HG02938 (cell line): ENCODE measurements around the gene PTPN20.
A peak's percentile ranks its signal among the peaks of the same experiment; 100 is the strongest.
"Not testable (repeated sequence)": the region's sequence is repeated elsewhere in the genome, so short reads cannot be mapped to it uniquely, and the experiment has no call there.

Experiments used
- ATAC-seq: cut with Tn5 transposase; IDR thresholded peaks from one replicate; pipeline ENCODE4 v1.9.1; 2021; ENCODE audit warnings: mild to moderate bottlenecking, moderate library complexity; ENCODE audit not compliant: unreplicated experiment

PTPN20 gene

DNA sequence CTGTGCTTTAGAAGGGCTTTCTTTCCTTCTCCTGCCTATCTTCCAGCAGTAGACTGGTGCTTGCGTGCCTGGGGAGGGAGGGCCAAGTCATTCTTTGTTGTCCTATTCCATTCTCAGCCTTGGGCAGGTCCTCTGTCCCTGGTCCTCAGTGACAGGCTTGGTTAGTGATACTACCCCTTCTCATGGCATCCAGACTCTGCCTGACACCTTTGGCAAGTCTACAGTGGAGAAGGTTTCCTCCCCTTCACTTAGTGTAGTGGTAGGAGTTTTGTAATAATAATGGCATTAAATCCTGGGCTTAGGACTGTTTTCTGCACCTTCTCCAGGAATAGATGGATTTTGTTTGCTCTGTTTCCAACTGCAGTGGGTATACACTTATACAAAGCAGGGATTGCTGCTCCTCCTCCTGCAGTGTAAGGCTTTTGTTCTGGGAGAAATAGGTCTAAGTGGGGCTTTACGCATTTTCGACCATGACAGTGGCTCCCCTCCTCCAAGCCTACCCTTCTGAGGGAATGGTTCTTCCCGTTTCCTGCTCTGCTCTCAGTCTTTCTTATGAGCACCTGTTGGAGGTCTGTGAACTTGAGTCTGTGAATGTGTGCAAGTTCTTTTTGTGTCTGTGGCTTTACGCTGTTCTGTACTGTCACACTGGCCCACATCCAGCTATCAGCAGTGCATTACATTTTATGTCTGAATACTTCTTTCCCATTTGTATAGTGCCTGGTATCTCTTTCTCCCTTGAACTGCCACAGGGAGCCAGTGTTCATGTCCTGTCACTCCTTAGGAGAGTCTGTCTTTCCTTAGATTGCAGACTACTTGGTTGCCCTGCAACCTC, 37.7 kb downstream of the PTPN20 start:
- not testable (repeated sequence) for ATAC-seq

DNA sequence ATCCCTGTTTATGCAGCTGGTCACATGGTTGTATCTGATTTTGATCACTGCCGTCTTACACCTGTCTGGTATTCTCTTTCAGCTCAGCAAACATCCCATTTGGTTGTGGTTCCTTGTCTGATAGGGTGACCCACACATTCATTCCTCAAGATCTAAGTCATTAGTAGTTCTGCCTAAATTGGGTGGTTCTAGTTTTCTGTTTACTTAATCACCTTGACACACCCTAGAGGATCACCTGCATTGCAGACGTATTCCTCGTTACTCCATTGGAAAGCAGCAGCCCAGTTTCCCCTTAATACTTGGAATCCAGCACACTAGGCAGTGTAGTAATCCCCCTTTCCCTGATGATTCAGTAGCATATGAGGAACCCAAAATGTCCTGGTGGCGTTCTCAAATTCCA, 41.3 kb downstream of the PTPN20 start:
- ATAC-seq = not testable (repeated sequence)

DNA sequence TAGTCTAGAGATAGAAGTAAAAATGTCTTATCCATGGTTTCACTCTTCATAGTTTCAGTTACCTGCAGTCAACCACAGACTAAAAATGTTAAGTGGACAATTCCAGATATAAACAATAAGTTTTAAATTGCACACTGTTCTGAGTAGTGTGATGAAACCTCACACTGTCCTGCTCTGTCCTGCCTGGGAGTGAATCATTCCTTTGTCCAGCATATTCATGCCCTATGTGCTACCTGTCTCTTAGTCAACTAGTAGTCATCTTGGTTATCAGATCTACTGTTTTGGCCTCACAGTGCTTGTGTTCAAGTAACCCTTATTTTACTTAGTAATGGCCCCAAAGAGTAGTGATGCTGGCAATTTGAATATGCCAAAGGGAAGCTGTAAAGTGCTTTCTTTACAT, 49.5 kb downstream of the PTPN20 start:
- not testable (repeated sequence) for ATAC-seq

DNA sequence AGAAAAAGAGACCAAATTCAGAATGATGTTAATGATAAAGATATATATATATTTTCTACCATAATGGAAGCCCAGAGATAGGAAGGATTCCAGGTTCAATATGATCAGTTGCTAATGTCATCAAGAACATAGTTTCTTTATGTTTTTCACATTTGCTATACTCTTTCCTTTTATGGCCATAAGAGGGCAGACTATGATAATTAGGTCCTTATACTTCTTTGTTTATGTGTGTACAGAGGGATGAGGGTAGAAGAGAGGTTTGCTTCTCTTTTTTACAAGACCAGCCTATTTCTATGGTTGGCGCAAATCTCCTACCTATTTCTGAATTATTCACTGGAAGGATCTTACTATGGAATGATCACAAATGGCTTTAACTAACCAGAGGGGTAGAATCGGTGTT, 52.1 kb downstream of the PTPN20 start:
- ATAC-seq = not testable (repeated sequence)

DNA sequence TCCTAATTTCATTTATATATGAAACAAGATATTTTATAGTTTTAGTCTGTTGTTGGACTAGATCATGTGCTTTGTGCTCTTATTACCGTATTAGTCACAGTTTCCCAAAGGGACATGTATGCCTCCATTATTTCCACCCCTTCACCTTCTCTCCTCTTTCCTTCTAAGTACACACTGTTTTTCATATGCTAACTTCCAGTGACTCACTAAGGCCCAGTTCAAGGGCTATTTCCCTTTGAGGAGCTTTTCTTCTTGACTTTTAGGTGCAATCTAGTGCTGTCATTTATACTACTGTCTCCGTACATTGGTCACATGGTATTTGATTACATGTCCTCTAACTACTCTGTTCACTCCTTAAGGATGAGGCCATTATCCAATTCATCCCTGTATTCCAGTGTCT, 55.8 kb downstream of the PTPN20 start:
- not testable (repeated sequence) for ATAC-seq

DNA sequence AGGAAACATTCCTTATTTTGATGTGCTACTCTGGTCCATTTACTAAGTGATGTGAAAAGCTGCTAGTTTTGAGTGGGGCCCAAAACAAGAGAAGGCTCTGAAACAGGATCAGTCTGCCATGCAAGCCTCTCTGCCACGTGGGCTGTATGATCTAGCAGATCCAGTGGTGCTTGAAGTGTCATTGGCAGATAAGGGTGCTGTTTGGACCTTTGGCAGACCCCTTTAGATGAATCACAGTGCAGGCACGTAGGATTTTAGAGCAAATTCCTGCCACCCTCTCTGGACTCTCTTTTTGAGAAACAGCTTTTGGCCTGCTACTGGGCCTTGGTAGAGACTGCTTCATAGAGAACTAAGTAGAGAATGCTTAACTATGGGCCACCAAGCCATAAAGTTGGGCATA, 69.0 kb downstream of the PTPN20 start:
- ATAC-seq = not testable (repeated sequence)

DNA sequence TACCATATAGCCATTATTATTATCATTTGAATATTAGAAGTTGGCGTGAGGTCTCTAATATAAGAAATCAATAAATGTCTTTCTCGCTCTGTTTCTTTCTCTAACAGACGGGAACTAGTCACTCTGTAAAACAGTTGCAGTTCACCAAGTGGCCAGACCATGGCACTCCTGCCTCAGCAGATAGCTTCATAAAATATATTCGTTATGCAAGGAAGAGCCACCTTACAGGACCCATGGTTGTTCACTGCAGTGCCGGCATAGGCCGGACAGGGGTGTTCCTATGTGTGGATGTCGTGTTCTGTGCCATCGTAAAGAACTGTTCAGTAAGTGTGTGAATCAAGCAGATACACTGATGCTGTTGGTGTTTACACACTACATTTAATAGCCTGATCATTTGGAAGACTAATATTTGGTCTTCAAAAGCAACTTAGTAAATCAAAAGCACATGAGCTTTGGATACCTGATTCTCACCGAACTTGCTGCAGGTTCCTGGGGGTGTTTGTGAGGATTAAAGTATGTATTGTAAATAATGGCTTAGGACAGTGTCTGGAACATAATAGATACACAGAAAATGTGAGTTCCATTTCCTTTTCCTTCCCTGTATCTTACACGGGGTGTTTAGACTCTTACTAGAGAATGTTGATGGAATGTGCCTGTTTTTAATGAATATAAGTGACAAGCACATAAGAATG, 76.2 kb downstream of the PTPN20 start:
- peak; percentile 92 for ATAC-seq

DNA sequence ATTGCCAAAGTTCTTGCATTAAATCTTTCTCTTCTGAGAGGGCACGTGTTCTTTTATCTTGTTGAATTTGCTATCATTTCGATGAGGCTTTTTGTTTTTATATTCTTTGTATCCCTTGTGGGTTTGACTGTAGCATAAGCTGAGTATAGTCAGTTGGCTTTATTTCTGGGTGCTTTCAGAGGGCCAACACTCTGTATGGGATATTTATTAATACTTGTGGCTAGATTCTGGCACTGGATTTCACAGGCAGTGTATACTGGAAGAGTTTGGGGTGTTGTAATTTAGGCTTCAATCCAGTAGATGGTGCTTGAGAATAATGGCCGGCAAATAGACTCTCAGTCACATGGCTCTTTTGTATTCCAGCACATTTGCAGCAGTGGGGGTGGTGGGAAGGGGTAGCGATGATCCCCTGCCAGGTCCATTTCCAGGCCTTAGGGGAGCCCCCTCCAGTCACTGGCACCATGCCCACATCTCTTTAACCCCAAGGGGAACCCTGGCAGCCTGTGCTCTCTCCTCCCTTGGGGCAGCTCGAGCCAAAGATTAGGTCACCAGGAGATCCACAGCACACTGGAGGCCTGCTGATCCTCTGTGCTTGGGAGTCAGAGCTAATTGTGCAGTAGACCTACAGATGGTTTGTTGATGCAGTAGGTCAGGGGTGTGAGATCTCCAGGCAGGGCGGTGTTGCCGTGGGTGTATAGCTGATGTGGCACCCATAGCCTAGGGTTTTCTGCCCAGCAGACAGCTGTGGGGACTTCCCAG, 81.8 kb downstream of the PTPN20 start:
- no peak for ATAC-seq

DNA sequence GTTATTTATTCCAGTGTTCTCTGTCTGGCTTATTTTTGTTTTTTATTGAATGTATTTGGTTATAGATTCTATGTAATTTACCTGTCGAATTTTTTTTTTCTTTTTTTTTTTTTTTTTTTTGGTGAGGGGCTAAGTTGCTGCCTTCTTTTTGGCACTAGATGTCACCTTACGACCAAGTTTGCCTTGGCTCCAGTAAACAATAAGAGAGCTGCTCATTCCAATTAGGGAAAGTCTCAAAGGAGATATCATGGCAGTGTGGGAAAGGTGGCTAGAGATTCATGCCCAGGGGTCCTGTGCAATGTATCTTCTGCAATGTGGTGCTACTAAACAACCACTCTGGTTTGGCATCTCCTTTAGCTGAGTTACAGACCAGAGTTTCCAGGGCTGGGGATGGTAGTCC, 84.0 kb downstream of the PTPN20 start:
- ATAC-seq = no peak

DNA sequence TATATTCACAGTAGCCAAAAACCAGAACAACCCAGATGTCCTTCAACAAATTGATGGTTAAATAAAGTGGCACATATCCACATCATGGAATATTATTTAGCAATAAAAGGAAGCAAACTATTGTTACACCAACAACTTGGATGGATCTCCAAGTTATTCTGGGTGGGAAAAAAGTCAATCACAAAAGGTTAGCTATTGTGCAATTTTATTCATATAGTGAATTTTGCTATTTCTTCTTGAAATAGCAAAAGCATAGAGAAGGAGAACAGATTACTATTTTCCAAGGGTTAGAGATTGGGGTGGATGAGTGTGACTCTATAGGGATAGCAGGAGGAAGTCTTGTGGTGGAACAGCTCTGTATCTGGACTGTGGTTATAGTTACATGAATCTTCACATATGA, 87.0 kb downstream of the PTPN20 start:
- ATAC-seq = no peak

DNA sequence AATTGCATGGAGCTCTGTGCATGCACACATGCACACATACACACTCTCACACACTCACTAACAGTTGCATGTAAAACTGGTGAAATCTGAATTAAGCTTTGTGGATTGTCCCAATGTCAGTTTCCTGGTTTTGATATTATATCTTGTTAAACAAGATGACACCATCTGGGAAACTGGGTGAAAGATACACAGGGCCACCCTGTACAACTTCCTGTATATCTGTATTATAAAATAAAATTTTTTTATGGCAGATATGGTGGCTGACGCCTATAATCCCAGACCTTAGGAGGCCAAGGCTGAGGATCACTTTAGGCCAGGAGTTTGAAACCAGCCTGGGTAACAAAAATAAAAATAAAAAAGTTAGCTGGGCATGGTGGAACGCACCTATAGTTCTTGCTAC, 87.4 kb downstream of the PTPN20 start:
- ATAC-seq = no peak

DNA sequence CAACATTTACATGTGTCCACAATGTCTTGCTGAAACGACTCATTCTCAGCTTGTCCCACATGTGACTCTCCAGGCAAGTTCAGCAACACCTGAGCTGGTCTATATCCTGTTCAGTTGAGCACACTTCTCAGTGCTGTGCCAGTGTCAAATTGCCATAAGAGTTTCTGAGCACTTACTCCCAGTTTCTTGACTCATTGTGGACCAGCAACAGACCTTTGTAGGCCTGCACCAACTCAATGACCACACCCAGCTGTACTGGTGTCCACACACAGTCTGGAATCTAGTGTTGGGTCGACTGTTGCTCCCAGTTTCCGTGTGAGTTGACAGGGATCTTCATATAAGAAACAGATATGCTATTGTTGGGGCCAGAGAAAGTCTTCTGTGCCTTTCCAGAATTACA, 88.0 kb downstream of the PTPN20 start:
- no peak for ATAC-seq

DNA sequence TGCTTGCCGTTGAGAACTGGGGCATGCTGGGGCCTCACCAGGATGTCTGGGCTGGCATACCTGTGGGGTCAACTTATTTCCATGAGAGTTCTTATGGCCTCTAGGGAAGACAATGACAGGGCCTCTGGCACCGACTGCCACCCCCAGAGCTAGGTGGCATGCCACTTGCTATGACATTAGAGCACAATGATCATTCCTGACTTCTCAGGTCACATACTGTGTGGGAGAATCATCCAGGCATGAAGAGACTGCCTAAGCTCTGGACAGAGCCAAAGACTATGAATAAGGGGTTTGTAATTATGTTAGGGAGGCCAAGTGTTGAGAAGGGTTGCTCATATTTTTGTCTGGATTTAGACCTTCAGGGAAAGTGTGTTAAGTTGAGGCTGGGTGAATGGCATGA, 97.5 kb downstream of the PTPN20 start:
- no peak for ATAC-seq

DNA sequence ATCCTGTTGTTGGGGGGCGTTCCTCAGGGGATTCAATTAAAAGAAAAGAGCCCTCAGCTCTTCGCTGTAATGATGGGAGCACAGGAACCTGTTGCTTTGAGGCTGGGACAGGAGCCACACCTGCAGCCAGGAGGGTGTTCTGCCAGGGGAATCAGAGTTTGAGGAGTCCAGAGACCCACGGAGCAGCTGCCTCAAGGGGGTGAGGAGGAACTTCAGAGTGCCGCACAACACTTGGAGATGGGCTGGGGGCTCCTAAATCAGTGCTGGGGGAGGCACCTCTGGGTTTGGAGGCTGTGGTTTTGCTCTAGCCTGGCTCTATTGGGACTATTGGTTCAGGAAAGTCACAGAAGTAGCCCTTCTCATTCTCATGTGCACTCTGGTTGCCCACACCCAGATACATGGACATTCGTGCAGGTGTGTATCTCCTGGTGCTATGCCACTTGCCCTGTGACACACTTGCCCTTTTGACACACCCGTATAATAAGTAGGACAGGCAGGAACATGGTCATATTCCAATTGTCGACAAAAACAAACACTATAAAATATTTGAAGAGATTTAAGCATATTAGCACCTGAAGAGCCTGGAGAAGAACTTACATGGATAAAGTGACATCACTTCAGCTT, 98.1 kb downstream of the PTPN20 start:
- ATAC-seq = no peak

DNA sequence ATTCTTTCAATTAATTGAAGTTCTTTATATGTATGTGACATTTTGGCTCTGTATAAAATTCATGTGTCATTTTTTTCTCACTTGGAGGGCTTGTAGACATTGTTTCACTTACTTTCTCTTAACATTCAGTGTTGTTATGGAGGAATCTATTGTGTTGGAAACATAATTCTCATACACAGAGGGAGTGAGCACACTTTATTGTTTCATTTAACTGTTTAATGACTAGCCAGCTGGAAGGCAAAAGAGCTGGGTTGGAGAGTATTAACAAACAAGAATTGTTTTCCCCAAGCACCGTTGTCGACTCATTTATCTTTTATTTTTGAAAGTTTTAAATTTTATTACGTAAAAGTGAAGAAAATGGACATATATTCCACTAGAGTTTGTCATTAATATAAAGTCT, 98.8 kb downstream of the PTPN20 start:
- ATAC-seq = no peak

DNA sequence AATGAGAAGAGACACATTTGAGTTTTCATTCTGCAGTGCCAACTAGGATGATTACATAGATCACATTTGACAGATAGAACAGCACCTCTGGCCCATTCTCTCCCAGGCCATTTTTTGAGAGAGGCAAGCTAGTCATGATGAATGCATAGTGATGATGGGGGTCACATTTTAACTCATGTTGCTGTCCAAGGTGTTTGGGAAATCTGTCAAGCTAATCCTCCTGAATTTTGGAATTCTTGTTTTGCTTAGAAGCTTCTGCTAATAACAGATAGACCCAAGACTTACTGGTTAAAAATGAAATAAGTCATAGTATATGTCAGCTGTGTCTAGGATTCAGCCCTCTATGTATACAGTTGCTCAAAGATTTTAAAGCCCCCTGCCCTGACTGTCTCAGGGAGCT, 101.0 kb downstream of the PTPN20 start:
- no peak for ATAC-seq

DNA sequence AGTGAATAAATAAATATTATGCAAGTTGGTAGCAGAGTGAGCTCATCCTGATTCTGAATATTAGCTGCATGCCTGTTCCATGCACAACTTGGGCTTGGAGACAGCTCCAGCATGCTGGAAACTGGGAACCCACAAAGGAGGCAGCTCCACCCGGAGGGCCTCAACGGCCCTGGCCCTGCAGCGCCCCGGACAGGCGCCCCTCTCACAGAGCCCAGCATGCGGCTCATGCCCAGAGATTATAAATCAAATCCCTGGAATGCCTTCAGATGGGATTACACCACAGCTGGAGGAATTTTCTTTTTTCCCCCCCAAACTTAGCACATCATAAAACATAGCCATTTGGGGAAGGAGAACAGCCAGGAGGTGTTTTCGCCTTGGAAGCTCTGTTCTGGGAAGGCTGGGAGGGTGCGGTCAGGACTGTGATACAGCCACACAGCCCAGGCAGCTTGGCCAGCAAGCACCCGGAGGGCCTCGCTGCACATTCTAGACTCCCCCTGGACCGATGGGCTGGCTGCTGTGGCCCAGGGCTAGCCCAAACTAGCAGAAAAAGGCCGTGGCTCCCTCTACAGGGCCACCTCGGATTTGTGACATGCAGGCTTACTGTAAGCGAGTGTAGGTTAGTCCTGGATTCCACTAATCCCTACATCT, 102.4 kb downstream of the PTPN20 start:
- ATAC-seq = no peak

DNA sequence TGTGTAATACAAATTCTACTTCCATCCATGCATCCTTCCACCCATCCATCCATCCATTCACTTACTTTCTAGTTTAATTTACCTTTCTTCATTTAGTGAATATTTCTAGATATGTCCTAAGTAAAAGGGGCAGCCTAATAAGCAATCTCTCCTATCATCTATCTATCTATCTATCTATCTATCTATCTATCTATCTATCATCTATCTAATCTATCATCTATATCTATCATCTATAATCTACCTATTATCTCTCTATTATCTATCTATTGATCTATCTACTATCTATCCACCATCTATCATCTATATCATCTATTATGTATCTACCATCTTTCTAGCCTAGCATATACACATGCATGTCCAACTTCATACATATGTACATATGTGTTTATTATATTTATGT, 104.2 kb downstream of the PTPN20 start:
- ATAC-seq = no peak

DNA sequence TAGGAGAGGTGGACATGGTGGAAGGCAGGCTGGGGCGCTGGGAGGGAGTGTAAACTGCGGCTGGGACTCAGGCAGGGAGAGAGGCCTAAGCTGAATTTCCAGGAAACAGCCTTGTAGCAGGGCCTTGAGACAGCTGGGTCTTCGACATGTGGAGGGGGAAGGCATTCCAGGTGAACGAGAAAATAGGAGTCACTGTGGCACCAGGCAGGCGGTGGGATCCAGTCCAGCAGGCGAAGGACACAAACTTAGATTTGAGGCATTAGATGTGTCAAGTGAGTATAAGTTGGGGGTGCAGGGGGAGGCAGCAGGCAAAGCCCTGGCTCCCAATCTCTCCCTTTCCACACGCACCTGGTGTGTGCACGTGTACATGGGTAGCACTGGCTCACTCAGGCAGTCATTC, 105.3 kb downstream of the PTPN20 start:
- ATAC-seq = no peak

DNA sequence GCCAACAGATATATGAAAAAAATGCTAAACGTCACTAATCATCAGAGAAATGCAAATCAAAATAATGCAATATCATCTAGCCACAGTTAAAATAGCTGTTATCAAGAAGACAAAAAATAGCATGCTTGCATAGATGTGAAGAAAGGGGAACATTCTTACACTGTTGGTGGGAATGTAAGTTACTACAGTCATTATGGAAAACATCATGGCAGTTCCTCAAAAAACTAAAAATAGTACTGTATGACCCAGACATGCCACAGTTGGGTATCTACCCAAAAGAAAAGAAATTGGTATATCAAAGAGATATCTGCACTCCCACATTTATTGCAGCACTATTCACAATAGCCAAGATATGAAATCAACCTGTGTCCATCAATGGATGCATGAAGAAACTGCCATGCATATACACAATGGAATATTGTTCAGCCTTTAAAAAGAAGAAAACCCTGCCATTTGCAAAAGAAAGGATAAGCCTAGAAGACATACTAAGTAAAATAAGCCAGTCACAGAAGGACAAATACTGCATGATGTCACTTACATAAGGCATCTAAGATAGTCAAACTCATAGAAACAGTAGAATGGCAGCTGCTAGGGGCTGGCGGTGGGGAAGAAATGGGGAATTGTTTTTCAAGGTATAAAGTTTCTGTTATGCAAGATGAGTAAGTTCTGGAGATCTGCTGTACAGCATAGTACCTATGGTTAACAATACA, 107.0 kb downstream of the PTPN20 start:
- no peak for ATAC-seq
